Sigmoid colon (tissue), 7 donors: ENCODE data around the gene CNST. TPM values are rescaled to one million over a fixed set of nuclear protein-coding genes. Genes with fewer than 3 reads are reported as not detected.
"Not testable (repeated sequence)": the region's sequence is repeated elsewhere in the genome, so short reads cannot be mapped to it uniquely, and the experiment has no call there.

ENCODE experiments used
- DNase-seq: peaks from one replicate; pipeline ENCODE4 v3.0.0-alpha.2; 2019
- H3K27ac ChIP-seq, 4 donors: fragments of 200-600 bp; sonication (generic); one replicate each; pipeline ENCODE4 v1.5.1; 2016 to 2019; ENCODE audit warnings: mild to moderate bottlenecking in 1 of 4
- H3K27me3 ChIP-seq, 3 donors: fragments of 200-600 bp; sonication (generic); one replicate each; pipeline ENCODE4 v1.5.1; 2019; ENCODE audit warnings: mild to moderate bottlenecking in 1 of 3
- H3K36me3 ChIP-seq, 4 donors: fragments of 200-600 bp; sonication (generic); one replicate each; pipeline ENCODE4 v1.5.1; 2016 to 2019
- H3K4me1 ChIP-seq, 4 donors: fragments of 200-600 bp; sonication (generic); one replicate each; pipeline ENCODE4 v1.5.1; 2017 to 2019
- H3K4me3 ChIP-seq, 4 donors: fragments of 200-600 bp; sonication (generic); one replicate each; pipeline ENCODE4 v1.5.1; 2017 to 2019; ENCODE audit warnings: mild to moderate bottlenecking in 2 of 4, moderate library complexity in 1 of 4
- H3K9me3 ChIP-seq, 4 donors: fragments of 200-600 bp in 3 of 4; sonication (generic) in 3 of 4; one replicate each; pipeline versions ENCODE4 v1.5.1 to v1.6.1; 2013 to 2019
- CTCF ChIP-seq, 4 experiments: fragments of 450-650 bp in 3 of 4; fragments of 200-600 bp in 1 of 4; IDR thresholded peaks; one replicate each; pipeline ENCODE4 v1.5.1; 2016 to 2019; ENCODE audit warnings: antibody characterized with exemption in 4 of 4, mild to moderate bottlenecking in 3 of 4, moderate library complexity in 2 of 4
- EP300 ChIP-seq, 4 donors: sonication (generic); formaldehyde crosslinking; IDR thresholded peaks; one replicate each; pipeline ENCODE4 v1.6.1; 2017; ENCODE audit warnings: antibody characterized with exemption in 4 of 4
- POLR2A ChIP-seq, 2 donors: fragments of 450-650 bp; IDR thresholded peaks; one replicate each; pipeline ENCODE4 v1.6.1; 2016; ENCODE audit warnings: antibody characterized with exemption in 2 of 2, mild to moderate bottlenecking in 2 of 2, moderate library complexity in 2 of 2
- POLR2AphosphoS5 ChIP-seq, 4 donors: sonication (generic); formaldehyde crosslinking; IDR thresholded peaks; one replicate each; pipeline ENCODE4 v1.6.1; 2017; ENCODE audit warnings: antibody characterized with exemption in 4 of 4
- WGBS, 2 donors: extraction: QIAGEN DNeasy Blood & Tissue Kit; methylation state at CpG; one replicate each; pipeline ENCODE4 v1.1.7; 2013; 5-methylcytosine and 5-hydroxymethylcytosine counted together
- intact Hi-C: fragments of 100-400 bp; cut with DNase I; formaldehyde crosslinking; loops from one replicate; pipeline ENCODE4 v1.15.1; 2023
- polyA plus RNA-seq, 3 donors: library from polyadenylated mRNA; stranded (reverse); fragments of 200-250 nt; gene quantifications; one replicate each; pipeline ENCODE4 v1.2.3, GENCODE V29; 2013
- total RNA-seq, 4 donors: library from RNA; depleted of rRNA; stranded (reverse); fragments of >200 nt; gene quantifications; one replicate each; pipeline ENCODE4 v1.1.0, GENCODE V29; 2016
- donor health status: healthy with polysubstance abuse.
- donor health status: Bipolar disorder and iron deficiency.
- donor health status: healthy.

The CNST gene
- total and polyA plus RNA-seq, 7 donors = 9.0 to 39.2 (median 26.0) TPM

- intact Hi-C loops = loop anchor here (5.0 kb wide), 1 partner anchor 64 kb away; the partner anchor contains the start of genes CNST and TFB2M
- WGBS, 2 donors = 59 to 73% methylated on average over 1 of the region's 1 CpG
- no peak for TF ChIP-seq POLR2A (IDR thresholded peaks at IDR 0.05)
- no peak for TF ChIP-seq CTCF (IDR thresholded peaks at IDR 0.05)
- no peak for TF ChIP-seq EP300 (IDR thresholded peaks at IDR 0.05)
- TF ChIP-seq POLR2AphosphoS5 (IDR thresholded peaks at IDR 0.05) = no peak
- H3K4me1 ChIP-seq = peaks cover 0 to 26% (median 13%) of the 10 kb centered on the region in 4 donors
- H3K9me3 ChIP-seq = no peaks in the 10 kb centered on the region
- H3K27ac ChIP-seq = peak overlapping the region in 3 of 4 donors; percentile 75 to 79 (median 77)
- H3K27me3 ChIP-seq = no peaks in the 10 kb centered on the region
- peaks cover 0 to 11% (median 0%) of the 10 kb centered on the region in 4 donors for H3K36me3 ChIP-seq
- H3K4me3 ChIP-seq = no peak overlapping the region
- no peak for DNase-seq
Observed at GRCh38 chr1:246631426-246631825, 65.2 kb downstream of the CNST start.

GRCh38 chr1:246632281-246633168 is 66.3 kb downstream of the CNST start:
- H3K4me1 ChIP-seq = peaks cover 0 to 26% (median 13%) of the 10 kb centered on the region in 4 donors
- no peak for DNase-seq
- H3K27ac ChIP-seq = peak overlapping the region; percentile 64 to 79 (median 76)
- 91 to 94% methylated on average over 13 of the region's 13 CpGs for WGBS, 2 donors
- no peaks in the 10 kb centered on the region for H3K9me3 ChIP-seq
- peak overlapping the region in 1 of 4 donors; percentile 21 for H3K4me3 ChIP-seq
- intact Hi-C loops = loop anchor here (5.0 kb wide), 1 partner anchor 65 kb away; the partner anchor contains the start of genes CNST and TFB2M
- H3K27me3 ChIP-seq = no peaks in the 10 kb centered on the region
- H3K36me3 ChIP-seq = peaks cover 0 to 11% (median 0%) of the 10 kb centered on the region in 4 donors
- TF ChIP-seq POLR2AphosphoS5 (IDR thresholded peaks at IDR 0.05) (peak in 1 of 4 donors; percentile 10), POLR2A (IDR thresholded peaks at IDR 0.05) (no peak), EP300 (IDR thresholded peaks at IDR 0.05) (no peak)

- Histone ChIP-seq H3K4me1 (peaks cover 0 to 18% (median 12%) of the 10 kb centered on the region in 4 donors), H3K36me3 (peaks cover 0 to 11% (median 0%) of the 10 kb centered on the region in 4 donors)
- DNase-seq, H3K27me3 ChIP-seq, H3K27ac ChIP-seq, H3K9me3 ChIP-seq, H3K4me3 ChIP-seq: not testable (repeated sequence)
- 92 to 95% methylated on average over 24 to 25 of the region's 26 CpGs for WGBS, 2 donors
- intact Hi-C loops = loop anchor here (5.0 kb wide), 1 partner anchor 67 kb away; the partner anchor contains the start of genes CNST and TFB2M
Observed at GRCh38 chr1:246634659-246635058, 68.4 kb downstream of the CNST start.

- H3K27me3 ChIP-seq = no peaks in the 10 kb centered on the region
- H3K27ac ChIP-seq = peak overlapping the region in 3 of 4 donors; percentile 17 to 68 (median 30)
- intact Hi-C loops = no loop called here
- WGBS, 2 donors = 89 to 96% methylated on average over 16 of the region's 16 CpGs
- TF ChIP-seq POLR2AphosphoS5 (IDR thresholded peaks at IDR 0.05) = no peak
- TF ChIP-seq CTCF (IDR thresholded peaks at IDR 0.05) = no peak
- no peak for TF ChIP-seq POLR2A (IDR thresholded peaks at IDR 0.05)
- H3K9me3 ChIP-seq = no peaks in the 10 kb centered on the region
- peaks cover 2 to 33% (median 23%) of the 10 kb centered on the region in 4 donors for H3K4me1 ChIP-seq
- peaks cover 0 to 18% (median 4%) of the 10 kb centered on the region in 4 donors for H3K36me3 ChIP-seq
- H3K4me3 ChIP-seq = no peak overlapping the region
- DNase-seq = no peak
Observed at GRCh38 chr1:246638941-246639655, 72.8 kb downstream of the CNST start.

GRCh38 chr1:246639732-246640131 is 73.5 kb downstream of the CNST start:
- Histone ChIP-seq H3K4me3 (no peak overlapping the region), H3K9me3 (no peaks in the 10 kb centered on the region), H3K36me3 (peaks cover 0 to 11% (median 4%) of the 10 kb centered on the region in 4 donors), H3K4me1 (peaks cover 2 to 33% (median 23%) of the 10 kb centered on the region in 4 donors), H3K27me3 (no peaks in the 10 kb centered on the region), H3K27ac (peak overlapping the region; percentile 25 to 68 (median 37))
- WGBS, 2 donors = 79 to 85% methylated on average over 9 of the region's 9 CpGs
- intact Hi-C loops = loop anchor here (5.0 kb wide), 1 partner anchor 132 kb away; the partner anchor contains the start of gene SMYD3
- no peak for DNase-seq
- TF ChIP-seq POLR2A (IDR thresholded peaks at IDR 0.05) = no peak
- TF ChIP-seq CTCF (IDR thresholded peaks at IDR 0.05) = no peak
- TF ChIP-seq POLR2AphosphoS5 (IDR thresholded peaks at IDR 0.05) = no peak
- no peak for TF ChIP-seq EP300 (IDR thresholded peaks at IDR 0.05)
